Measurements from ENCODE around the gene MMP28. TPM values are rescaled to one million over a fixed set of nuclear protein-coding genes. Genes with fewer than 3 reads are reported as not detected.

Gene MMP28
- total and polyA plus RNA-seq, 2 donors (not counting 1 experiment from before 2014, with no cell fraction given): 0.15 to 2.0 TPM

GRCh38 chr17:35716897-35717465, 78.5 kb downstream of the MMP28 start:
- Histone ChIP-seq H3K27ac (ENCODE audit: low read length in 2 of 2) (no peak overlapping the region), H3K4me3 (ENCODE audit: control extremely low read depth in 1 of 5, extremely low read depth in 1 of 5, insufficient read depth in 1 of 5, low read depth in 2 of 5, low read length in 4 of 5) (no peak overlapping the region), H3K27me3 (replicated peaks in 1 of 4; ENCODE audit: control extremely low read depth in 1 of 4, control insufficient read depth in 3 of 4, insufficient read depth in 4 of 4, low read length in 3 of 4) (no peaks in the 10 kb centered on the region), H3K79me2 (ENCODE audit: control insufficient read depth, insufficient read depth, low read length) (no peaks in the 10 kb centered on the region), H3K4me1 (ENCODE audit: control insufficient read depth in 2 of 2, insufficient read depth in 2 of 2, low read length in 2 of 2) (no peaks in the 10 kb centered on the region), H2AFZ (ENCODE audit: insufficient read depth, low read depth, low read length, poor library complexity, severe bottlenecking) (no peak overlapping the region), H3K36me3 (replicated peaks in 1 of 2; ENCODE audit: control extremely low read depth in 1 of 2, control insufficient read depth in 1 of 2, extremely low read depth in 1 of 2, insufficient read depth in 2 of 2, low read length in 1 of 2) (peaks cover 24 to 63% of the 10 kb centered on the region in 2 experiments), H3K9ac (ENCODE audit: low read length) (no peak overlapping the region), H3K4me2 (replicated peaks; ENCODE audit: low read depth, low read length, poor library complexity, severe bottlenecking) (no peak overlapping the region), H4K20me1 (ENCODE audit: control insufficient read depth, insufficient read depth, low read length, poor library complexity, severe bottlenecking) (no peaks in the 10 kb centered on the region), H3K9me3 (ENCODE audit: control extremely low read depth in 1 of 3, control insufficient read depth in 2 of 3, insufficient read depth in 1 of 3, low read length in 2 of 3) (no peaks in the 10 kb centered on the region)
- no peak overlapping the region for H3K27ac Mint-ChIP-seq
- 100% methylated on average over 1 of the region's 4 CpGs for WGBS (ENCODE audit: insufficient coverage)
- H3K9me3 Mint-ChIP-seq (ENCODE audit: insufficient read depth): no peaks in the 10 kb centered on the region
- TF ChIP-seq EZH2 (IDR thresholded peaks at IDR 0.05; ENCODE audit: borderline replicate concordance, insufficient read depth, low read depth, low read length, poor library complexity, severe bottlenecking) (no peak), CTCF (IDR thresholded peaks at IDR 0.05) (no peak)
- POLR2A ChIA-PET: no interaction called here
- DNase-seq (no peak), ATAC-seq (ENCODE audit: low read depth) (no peak)
- intact Hi-C loops (cut with micrococcal nuclease): no loop called here
- no peak overlapping the region for H3K4me3 Mint-ChIP-seq
- CTCF ChIA-PET: interaction anchor here (1.0 to 1.5 kb wide), 2 partner anchors 13 to 30 kb away, joined by 3 to 4 read pairs; no protein-coding TSS in a partner anchor
- no peaks in the 10 kb centered on the region for H3K4me1 Mint-ChIP-seq
- H3K27me3 Mint-ChIP-seq: no peaks in the 10 kb centered on the region

GRCh38 chr17:35716173-35716572, 79.3 kb downstream of the MMP28 start:
- TF ChIP-seq CTCF (IDR thresholded peaks at IDR 0.05) (no peak), EZH2 (IDR thresholded peaks at IDR 0.05; ENCODE audit: borderline replicate concordance, insufficient read depth, low read depth, low read length, poor library complexity, severe bottlenecking) (no peak)
- H4K20me1 ChIP-seq (ENCODE audit: control insufficient read depth, insufficient read depth, low read length, poor library complexity, severe bottlenecking): no peaks in the 10 kb centered on the region
- no peaks in the 10 kb centered on the region for H3K27me3 ChIP-seq (replicated peaks in 1 of 4; ENCODE audit: control extremely low read depth in 1 of 4, control insufficient read depth in 3 of 4, insufficient read depth in 4 of 4, low read length in 3 of 4)
- POLR2A ChIA-PET: no interaction called here
- no peaks in the 10 kb centered on the region for H3K9me3 ChIP-seq (ENCODE audit: control extremely low read depth in 1 of 3, control insufficient read depth in 2 of 3, insufficient read depth in 1 of 3, low read length in 2 of 3)
- Mint-ChIP-seq H3K9me3 (ENCODE audit: insufficient read depth) (no peaks in the 10 kb centered on the region), H3K27me3 (no peaks in the 10 kb centered on the region), H3K27ac (no peak overlapping the region), H3K4me1 (no peaks in the 10 kb centered on the region), H3K4me3 (no peak overlapping the region)
- no peaks in the 10 kb centered on the region for H3K79me2 ChIP-seq (ENCODE audit: control insufficient read depth, insufficient read depth, low read length)
- DNase-seq (no peak), ATAC-seq (ENCODE audit: low read depth) (no peak)
- peaks cover 25 to 65% of the 10 kb centered on the region in 2 experiments for H3K36me3 ChIP-seq (replicated peaks in 1 of 2; ENCODE audit: control extremely low read depth in 1 of 2, control insufficient read depth in 1 of 2, extremely low read depth in 1 of 2, insufficient read depth in 2 of 2, low read length in 1 of 2)
- no peaks in the 10 kb centered on the region for H3K4me1 ChIP-seq (ENCODE audit: control insufficient read depth in 2 of 2, insufficient read depth in 2 of 2, low read length in 2 of 2)
- H3K9ac ChIP-seq (ENCODE audit: low read length): no peak overlapping the region
- no peak overlapping the region for H3K4me2 ChIP-seq (replicated peaks; ENCODE audit: low read depth, low read length, poor library complexity, severe bottlenecking)
- intact Hi-C loops (cut with micrococcal nuclease): no loop called here
- CTCF ChIA-PET: interaction anchor here (1.5 kb wide), 1 partner anchor 12 kb away, joined by 4 read pairs; no protein-coding TSS in a partner anchor
- no CpG with 5 or more reads among the region's 3 CpGs for WGBS (ENCODE audit: insufficient coverage)
- H2AFZ ChIP-seq (ENCODE audit: insufficient read depth, low read depth, low read length, poor library complexity, severe bottlenecking): no peak overlapping the region
- H3K4me3 ChIP-seq (ENCODE audit: control extremely low read depth in 1 of 5, extremely low read depth in 1 of 5, insufficient read depth in 1 of 5, low read depth in 2 of 5, low read length in 4 of 5): no peak overlapping the region
- H3K27ac ChIP-seq (ENCODE audit: low read length in 2 of 2): no peak overlapping the region
